HepG2 (cell line): ENCODE measurements around the gene RNF208. TPM values are rescaled to one million over a fixed set of nuclear protein-coding genes. Genes with fewer than 3 reads are reported as not detected.

ENCODE experiments used
- KDM1A ChIP-seq: IDR thresholded peaks from 2 replicates; pipeline ENCODE4 v1.6.1; 2016; ENCODE audit warnings: missing compliant biosample characterization
- MTA1 ChIP-seq: sonication (generic); formaldehyde crosslinking; IDR thresholded peaks from 2 replicates; pipeline ENCODE4 v1.4.0; 2020; ENCODE audit warnings: missing genetic modification reagents, mild to moderate bottlenecking, borderline replicate concordance
- MXD4 ChIP-seq: IDR thresholded peaks from 2 replicates; pipeline ENCODE4 v1.6.1; 2016; ENCODE audit warnings: mild to moderate bottlenecking, missing biosample characterization, missing genetic modification reagents
- NR2F6 ChIP-seq, 2 experiments: IDR thresholded peaks; 2 replicates each; pipeline ENCODE4 v1.6.1; 2016; ENCODE audit warnings: antibody characterized with exemption in 1 of 2, mild to moderate bottlenecking in 1 of 2
- RBM22 ChIP-seq: fragments of 200-400 bp; formaldehyde crosslinking; optimal IDR thresholded peaks from 2 replicates; pipeline ENCODE3; 2017; ENCODE audit warnings: mild to moderate bottlenecking, low read length, moderate library complexity
- TAF1 ChIP-seq: sonication (generic); formaldehyde crosslinking; IDR thresholded peaks from 2 replicates; pipeline ENCODE4 v1.4.0; 2020; ENCODE audit warnings: missing genetic modification reagents
- ZNF329 ChIP-seq: sonication (generic); formaldehyde crosslinking; IDR thresholded peaks from 2 replicates; pipeline ENCODE4 v1.9.0; 2021; ENCODE audit warnings: low read depth, mild to moderate bottlenecking, missing genetic modification reagents
- polyA plus RNA-seq, 8 experiments: library from polyadenylated mRNA; depleted of rRNA in 3 of 8; stranded (reverse) in 7 of 8; unstranded in 1 of 8; fragments of >200 nt; fragmentation: Illumina TruSeq in 4 of 8; extraction: Trizol in 4 of 8; gene quantifications; 2 replicates each; pipeline versions ENCODE4 v1.2.1 to v1.2.3, GENCODE V29; 2011 to 2016; ENCODE audit warnings: low read depth in 4 of 8, missing spikeins in 1 of 8, mixed read lengths in 1 of 8; ENCODE audit not compliant: insufficient read depth in 1 of 8
- total RNA-seq, 5 experiments: library from RNA; depleted of rRNA; stranded (reverse); fragments of >200 nt; fragmentation: Illumina TruSeq; extraction: Trizol; gene quantifications; 2 replicates each; pipeline ENCODE4 v1.2.3, GENCODE V29; 2016; ENCODE audit warnings: low read depth in 1 of 5
- TF ChIP-seq, protein P1 (sequence below): sonication (generic); formaldehyde crosslinking; IDR thresholded peaks from 2 replicates; pipeline ENCODE4 v1.4.0; 2020; ENCODE audit warnings: missing genetic modification reagents
- TF ChIP-seq, protein P2 (sequence below): sonication (generic); formaldehyde crosslinking; conservative IDR thresholded peaks from 2 replicates; pipeline ENCODE4 v1.4.0; 2020; ENCODE audit warnings: mild to moderate bottlenecking, missing genetic modification reagents, moderate library complexity
- TF ChIP-seq, protein P3 (sequence below): sonication (generic); formaldehyde crosslinking; conservative IDR thresholded peaks from 2 replicates; pipeline ENCODE4 v1.8.0; 2022; ENCODE audit warnings: low read depth, missing genetic modification reagents
- TF ChIP-seq, protein P4 (sequence below): sonication (generic); formaldehyde crosslinking; IDR thresholded peaks from 2 replicates; pipeline ENCODE4 v1.5.0; 2020; ENCODE audit warnings: mild to moderate bottlenecking, missing genetic modification reagents, borderline replicate concordance
- TF ChIP-seq, protein P5 (sequence below): sonication (generic); formaldehyde crosslinking; IDR thresholded peaks from 2 replicates; pipeline ENCODE4 v1.5.1; 2020; ENCODE audit warnings: mild to moderate bottlenecking, missing genetic modification reagents, moderate library complexity

Gene RNF208
- total and polyA plus RNA-seq, 2 of the 13 experiments (the other 11 are each of a cell fraction or from before 2014, with no cell fraction given), result 1.6 to 2.1 TPM

DNA sequence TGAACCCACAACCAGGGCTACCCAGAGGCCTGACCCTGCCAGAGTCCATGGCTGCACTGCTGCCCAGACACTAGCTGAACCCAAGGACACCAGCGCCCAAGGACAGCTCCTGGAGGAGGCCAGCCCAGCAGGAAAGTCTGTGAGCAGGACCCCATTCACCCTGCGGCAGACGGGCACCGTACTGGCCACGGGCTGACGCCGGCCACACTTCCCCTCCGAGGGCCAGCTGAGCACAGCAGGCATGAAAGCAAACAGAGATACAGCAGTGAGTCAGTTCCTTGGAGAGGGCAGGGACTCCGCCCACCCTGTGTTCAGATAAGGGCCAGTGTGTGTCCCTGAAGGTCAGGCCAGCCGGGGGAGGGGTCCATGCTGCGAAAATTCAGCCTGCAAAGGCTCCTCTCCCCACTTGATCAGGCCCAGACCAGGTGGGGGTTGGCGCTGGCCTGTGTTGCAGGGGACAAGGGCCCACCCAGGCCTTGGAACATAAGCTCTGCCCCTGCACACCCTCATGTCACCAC is 3.2 kb downstream of the RNF208 start (continued):
- TF ChIP-seq, protein P1, sequence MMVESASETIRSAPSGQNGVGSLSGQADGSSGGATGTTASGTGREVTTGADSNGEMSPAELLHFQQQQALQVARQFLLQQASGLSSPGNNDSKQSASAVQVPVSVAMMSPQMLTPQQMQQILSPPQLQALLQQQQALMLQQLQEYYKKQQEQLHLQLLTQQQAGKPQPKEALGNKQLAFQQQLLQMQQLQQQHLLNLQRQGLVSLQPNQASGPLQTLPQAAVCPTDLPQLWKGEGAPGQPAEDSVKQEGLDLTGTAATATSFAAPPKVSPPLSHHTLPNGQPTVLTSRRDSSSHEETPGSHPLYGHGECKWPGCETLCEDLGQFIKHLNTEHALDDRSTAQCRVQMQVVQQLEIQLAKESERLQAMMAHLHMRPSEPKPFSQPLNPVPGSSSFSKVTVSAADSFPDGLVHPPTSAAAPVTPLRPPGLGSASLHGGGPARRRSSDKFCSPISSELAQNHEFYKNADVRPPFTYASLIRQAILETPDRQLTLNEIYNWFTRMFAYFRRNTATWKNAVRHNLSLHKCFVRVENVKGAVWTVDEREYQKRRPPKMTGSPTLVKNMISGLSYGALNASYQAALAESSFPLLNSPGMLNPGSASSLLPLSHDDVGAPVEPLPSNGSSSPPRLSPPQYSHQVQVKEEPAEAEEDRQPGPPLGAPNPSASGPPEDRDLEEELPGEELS (CRISPR knock-in tag), result peak; percentile 69; the same call in 1 of the 2 replicates
- TF ChIP-seq, protein P2, sequence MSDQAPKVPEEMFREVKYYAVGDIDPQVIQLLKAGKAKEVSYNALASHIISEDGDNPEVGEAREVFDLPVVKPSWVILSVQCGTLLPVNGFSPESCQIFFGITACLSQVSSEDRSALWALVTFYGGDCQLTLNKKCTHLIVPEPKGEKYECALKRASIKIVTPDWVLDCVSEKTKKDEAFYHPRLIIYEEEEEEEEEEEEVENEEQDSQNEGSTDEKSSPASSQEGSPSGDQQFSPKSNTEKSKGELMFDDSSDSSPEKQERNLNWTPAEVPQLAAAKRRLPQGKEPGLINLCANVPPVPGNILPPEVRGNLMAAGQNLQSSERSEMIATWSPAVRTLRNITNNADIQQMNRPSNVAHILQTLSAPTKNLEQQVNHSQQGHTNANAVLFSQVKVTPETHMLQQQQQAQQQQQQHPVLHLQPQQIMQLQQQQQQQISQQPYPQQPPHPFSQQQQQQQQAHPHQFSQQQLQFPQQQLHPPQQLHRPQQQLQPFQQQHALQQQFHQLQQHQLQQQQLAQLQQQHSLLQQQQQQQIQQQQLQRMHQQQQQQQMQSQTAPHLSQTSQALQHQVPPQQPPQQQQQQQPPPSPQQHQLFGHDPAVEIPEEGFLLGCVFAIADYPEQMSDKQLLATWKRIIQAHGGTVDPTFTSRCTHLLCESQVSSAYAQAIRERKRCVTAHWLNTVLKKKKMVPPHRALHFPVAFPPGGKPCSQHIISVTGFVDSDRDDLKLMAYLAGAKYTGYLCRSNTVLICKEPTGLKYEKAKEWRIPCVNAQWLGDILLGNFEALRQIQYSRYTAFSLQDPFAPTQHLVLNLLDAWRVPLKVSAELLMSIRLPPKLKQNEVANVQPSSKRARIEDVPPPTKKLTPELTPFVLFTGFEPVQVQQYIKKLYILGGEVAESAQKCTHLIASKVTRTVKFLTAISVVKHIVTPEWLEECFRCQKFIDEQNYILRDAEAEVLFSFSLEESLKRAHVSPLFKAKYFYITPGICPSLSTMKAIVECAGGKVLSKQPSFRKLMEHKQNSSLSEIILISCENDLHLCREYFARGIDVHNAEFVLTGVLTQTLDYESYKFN (CRISPR knock-in tag), result peak; percentile 58; the same call in 1 of the 2 replicates
- TF ChIP-seq, protein P3, sequence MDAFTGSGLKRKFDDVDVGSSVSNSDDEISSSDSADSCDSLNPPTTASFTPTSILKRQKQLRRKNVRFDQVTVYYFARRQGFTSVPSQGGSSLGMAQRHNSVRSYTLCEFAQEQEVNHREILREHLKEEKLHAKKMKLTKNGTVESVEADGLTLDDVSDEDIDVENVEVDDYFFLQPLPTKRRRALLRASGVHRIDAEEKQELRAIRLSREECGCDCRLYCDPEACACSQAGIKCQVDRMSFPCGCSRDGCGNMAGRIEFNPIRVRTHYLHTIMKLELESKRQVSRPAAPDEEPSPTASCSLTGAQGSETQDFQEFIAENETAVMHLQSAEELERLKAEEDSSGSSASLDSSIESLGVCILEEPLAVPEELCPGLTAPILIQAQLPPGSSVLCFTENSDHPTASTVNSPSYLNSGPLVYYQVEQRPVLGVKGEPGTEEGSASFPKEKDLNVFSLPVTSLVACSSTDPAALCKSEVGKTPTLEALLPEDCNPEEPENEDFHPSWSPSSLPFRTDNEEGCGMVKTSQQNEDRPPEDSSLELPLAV (CRISPR knock-in tag), result no peak
- TF ChIP-seq TAF1 (CRISPR knock-in tag) (peak; percentile 56), NR2F6 (IDR thresholded peaks at IDR 0.05) (peak; percentile 76), NR2F6 (CRISPR knock-in tag; IDR thresholded peaks at IDR 0.05) (peak; percentile 85), ZNF329 (0 out of 2 replicates have a peak, but pooled peaks have one; percentile 46), MXD4 (peak; percentile 62; the same call in 1 of the 2 replicates), RBM22 (peak; percentile 28), MTA1 (peak; percentile 83; the same call in 1 of the 2 replicates), KDM1A (CRISPR knock-in tag) (no peak)
- TF ChIP-seq, protein P4, sequence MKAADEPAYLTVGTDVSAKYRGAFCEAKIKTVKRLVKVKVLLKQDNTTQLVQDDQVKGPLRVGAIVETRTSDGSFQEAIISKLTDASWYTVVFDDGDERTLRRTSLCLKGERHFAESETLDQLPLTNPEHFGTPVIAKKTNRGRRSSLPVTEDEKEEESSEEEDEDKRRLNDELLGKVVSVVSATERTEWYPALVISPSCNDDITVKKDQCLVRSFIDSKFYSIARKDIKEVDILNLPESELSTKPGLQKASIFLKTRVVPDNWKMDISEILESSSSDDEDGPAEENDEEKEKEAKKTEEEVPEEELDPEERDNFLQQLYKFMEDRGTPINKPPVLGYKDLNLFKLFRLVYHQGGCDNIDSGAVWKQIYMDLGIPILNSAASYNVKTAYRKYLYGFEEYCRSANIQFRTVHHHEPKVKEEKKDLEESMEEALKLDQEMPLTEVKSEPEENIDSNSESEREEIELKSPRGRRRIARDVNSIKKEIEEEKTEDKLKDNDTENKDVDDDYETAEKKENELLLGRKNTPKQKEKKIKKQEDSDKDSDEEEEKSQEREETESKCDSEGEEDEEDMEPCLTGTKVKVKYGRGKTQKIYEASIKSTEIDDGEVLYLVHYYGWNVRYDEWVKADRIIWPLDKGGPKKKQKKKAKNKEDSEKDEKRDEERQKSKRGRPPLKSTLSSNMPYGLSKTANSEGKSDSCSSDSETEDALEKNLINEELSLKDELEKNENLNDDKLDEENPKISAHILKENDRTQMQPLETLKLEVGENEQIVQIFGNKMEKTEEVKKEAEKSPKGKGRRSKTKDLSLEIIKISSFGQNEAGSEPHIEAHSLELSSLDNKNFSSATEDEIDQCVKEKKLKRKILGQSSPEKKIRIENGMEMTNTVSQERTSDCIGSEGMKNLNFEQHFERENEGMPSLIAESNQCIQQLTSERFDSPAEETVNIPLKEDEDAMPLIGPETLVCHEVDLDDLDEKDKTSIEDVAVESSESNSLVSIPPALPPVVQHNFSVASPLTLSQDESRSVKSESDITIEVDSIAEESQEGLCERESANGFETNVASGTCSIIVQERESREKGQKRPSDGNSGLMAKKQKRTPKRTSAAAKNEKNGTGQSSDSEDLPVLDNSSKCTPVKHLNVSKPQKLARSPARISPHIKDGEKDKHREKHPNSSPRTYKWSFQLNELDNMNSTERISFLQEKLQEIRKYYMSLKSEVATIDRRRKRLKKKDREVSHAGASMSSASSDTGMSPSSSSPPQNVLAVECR (CRISPR knock-in tag), result peak; percentile 68; the same call in 1 of the 2 replicates
- TF ChIP-seq, protein P5, sequence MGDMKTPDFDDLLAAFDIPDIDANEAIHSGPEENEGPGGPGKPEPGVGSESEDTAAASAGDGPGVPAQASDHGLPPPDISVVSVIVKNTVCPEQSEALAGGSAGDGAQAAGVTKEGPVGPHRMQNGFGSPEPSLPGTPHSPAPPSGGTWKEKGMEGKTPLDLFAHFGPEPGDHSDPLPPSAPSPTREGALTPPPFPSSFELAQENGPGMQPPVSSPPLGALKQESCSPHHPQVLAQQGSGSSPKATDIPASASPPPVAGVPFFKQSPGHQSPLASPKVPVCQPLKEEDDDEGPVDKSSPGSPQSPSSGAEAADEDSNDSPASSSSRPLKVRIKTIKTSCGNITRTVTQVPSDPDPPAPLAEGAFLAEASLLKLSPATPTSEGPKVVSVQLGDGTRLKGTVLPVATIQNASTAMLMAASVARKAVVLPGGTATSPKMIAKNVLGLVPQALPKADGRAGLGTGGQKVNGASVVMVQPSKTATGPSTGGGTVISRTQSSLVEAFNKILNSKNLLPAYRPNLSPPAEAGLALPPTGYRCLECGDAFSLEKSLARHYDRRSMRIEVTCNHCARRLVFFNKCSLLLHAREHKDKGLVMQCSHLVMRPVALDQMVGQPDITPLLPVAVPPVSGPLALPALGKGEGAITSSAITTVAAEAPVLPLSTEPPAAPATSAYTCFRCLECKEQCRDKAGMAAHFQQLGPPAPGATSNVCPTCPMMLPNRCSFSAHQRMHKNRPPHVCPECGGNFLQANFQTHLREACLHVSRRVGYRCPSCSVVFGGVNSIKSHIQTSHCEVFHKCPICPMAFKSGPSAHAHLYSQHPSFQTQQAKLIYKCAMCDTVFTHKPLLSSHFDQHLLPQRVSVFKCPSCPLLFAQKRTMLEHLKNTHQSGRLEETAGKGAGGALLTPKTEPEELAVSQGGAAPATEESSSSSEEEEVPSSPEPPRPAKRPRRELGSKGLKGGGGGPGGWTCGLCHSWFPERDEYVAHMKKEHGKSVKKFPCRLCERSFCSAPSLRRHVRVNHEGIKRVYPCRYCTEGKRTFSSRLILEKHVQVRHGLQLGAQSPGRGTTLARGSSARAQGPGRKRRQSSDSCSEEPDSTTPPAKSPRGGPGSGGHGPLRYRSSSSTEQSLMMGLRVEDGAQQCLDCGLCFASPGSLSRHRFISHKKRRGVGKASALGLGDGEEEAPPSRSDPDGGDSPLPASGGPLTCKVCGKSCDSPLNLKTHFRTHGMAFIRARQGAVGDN, result peak; percentile 77
